ENCODE results near the gene MSI2.

GRCh38 chr17:57384219-57384618, 127.9 kb downstream of the MSI2 start:
- no peak for TF ChIP-seq ZFP3 (CRISPR knock-in tag; IDR thresholded peaks at IDR 0.05)
- TF ChIP-seq ZFP30 (CRISPR knock-in tag; IDR thresholded peaks at IDR 0.05): no peak
- TF ChIP-seq TOX (CRISPR knock-in tag; IDR thresholded peaks at IDR 0.05; ENCODE audit: borderline replicate concordance): no peak
- no peak for TF ChIP-seq ESRRG (CRISPR knock-in tag; IDR thresholded peaks at IDR 0.05)
- TF ChIP-seq, protein P1, sequence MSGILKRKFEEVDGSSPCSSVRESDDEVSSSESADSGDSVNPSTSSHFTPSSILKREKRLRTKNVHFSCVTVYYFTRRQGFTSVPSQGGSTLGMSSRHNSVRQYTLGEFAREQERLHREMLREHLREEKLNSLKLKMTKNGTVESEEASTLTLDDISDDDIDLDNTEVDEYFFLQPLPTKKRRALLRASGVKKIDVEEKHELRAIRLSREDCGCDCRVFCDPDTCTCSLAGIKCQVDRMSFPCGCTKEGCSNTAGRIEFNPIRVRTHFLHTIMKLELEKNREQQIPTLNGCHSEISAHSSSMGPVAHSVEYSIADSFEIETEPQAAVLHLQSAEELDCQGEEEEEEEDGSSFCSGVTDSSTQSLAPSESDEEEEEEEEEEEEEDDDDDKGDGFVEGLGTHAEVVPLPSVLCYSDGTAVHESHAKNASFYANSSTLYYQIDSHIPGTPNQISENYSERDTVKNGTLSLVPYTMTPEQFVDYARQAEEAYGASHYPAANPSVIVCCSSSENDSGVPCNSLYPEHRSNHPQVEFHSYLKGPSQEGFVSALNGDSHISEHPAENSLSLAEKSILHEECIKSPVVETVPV (CRISPR knock-in tag; IDR thresholded peaks at IDR 0.05): no peak
- TF ChIP-seq SNAI2 (CRISPR knock-in tag; IDR thresholded peaks at IDR 0.05): no peak
- no peak for TF ChIP-seq ISL1 (CRISPR knock-in tag; IDR thresholded peaks at IDR 0.05)
- TF ChIP-seq, protein P2, sequence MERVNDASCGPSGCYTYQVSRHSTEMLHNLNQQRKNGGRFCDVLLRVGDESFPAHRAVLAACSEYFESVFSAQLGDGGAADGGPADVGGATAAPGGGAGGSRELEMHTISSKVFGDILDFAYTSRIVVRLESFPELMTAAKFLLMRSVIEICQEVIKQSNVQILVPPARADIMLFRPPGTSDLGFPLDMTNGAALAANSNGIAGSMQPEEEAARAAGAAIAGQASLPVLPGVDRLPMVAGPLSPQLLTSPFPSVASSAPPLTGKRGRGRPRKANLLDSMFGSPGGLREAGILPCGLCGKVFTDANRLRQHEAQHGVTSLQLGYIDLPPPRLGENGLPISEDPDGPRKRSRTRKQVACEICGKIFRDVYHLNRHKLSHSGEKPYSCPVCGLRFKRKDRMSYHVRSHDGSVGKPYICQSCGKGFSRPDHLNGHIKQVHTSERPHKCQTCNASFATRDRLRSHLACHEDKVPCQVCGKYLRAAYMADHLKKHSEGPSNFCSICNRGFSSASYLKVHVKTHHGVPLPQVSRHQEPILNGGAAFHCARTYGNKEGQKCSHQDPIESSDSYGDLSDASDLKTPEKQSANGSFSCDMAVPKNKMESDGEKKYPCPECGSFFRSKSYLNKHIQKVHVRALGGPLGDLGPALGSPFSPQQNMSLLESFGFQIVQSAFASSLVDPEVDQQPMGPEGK (CRISPR knock-in tag; IDR thresholded peaks at IDR 0.05; ENCODE audit: borderline replicate concordance): no peak
- no peak for TF ChIP-seq RARB (CRISPR knock-in tag; IDR thresholded peaks at IDR 0.05)
- no peak for TF ChIP-seq PPARA (CRISPR knock-in tag; IDR thresholded peaks at IDR 0.05; ENCODE audit: borderline replicate concordance)
